Esophagus (tissue), 2 donors: ENCODE measurements around the gene CCL5. TPM values are rescaled to one million over a fixed set of nuclear protein-coding genes. Genes with fewer than 3 reads are reported as not detected.
A peak's percentile ranks its signal among the peaks of the same experiment; 100 is the strongest.

ENCODE experiments used
- H3K27ac ChIP-seq, 2 donors: one replicate each; pipeline ENCODE4 v1.5.1; 2013; ENCODE audit warnings: low read depth in 2 of 2, mild to moderate bottlenecking in 2 of 2, inconsistent platforms in 1 of 2, low read length in 1 of 2, moderate library complexity in 1 of 2
- H3K27me3 ChIP-seq, 2 donors: one replicate each; pipeline ENCODE4 v1.6.1; 2013; ENCODE audit warnings: low read length in 2 of 2, control low read depth in 1 of 2, mild to moderate bottlenecking in 1 of 2; ENCODE audit not compliant: insufficient read depth in 2 of 2, control insufficient read depth in 1 of 2
- H3K36me3 ChIP-seq, 2 donors: one replicate each; pipeline ENCODE4 v1.6.1; 2013; ENCODE audit warnings: low read length in 1 of 2; ENCODE audit not compliant: control insufficient read depth in 2 of 2, insufficient read depth in 2 of 2
- H3K4me1 ChIP-seq, 2 donors: one replicate each; pipeline ENCODE4 v1.6.1; 2013; ENCODE audit warnings: low read length in 1 of 2; ENCODE audit not compliant: control insufficient read depth in 2 of 2, insufficient read depth in 2 of 2
- H3K4me3 ChIP-seq, 2 donors: one replicate each; pipeline ENCODE4 v1.5.1; 2013; ENCODE audit warnings: low read length in 2 of 2, mild to moderate bottlenecking in 2 of 2, low read depth in 1 of 2, moderate library complexity in 1 of 2
- H3K9me3 ChIP-seq, 2 donors: one replicate each; pipeline ENCODE4 v1.6.1; 2013; ENCODE audit warnings: mild to moderate bottlenecking in 2 of 2, low read depth in 1 of 2, low read length in 1 of 2, moderate library complexity in 1 of 2; ENCODE audit not compliant: control insufficient read depth in 2 of 2, insufficient read depth in 1 of 2
- WGBS, 2 donors: extraction: QIAGEN DNeasy Blood & Tissue Kit; methylation state at CpG; one replicate each; pipeline ENCODE4 v1.1.7; 2013; 5-methylcytosine and 5-hydroxymethylcytosine counted together
- polyA plus RNA-seq, 2 donors: library from polyadenylated mRNA; stranded (reverse); fragments of 200-250 nt; gene quantifications; one replicate each; pipeline ENCODE4 v1.2.3, GENCODE V29; 2013
- donor health status: healthy with polysubstance abuse.
- donor health status: Bipolar disorder and iron deficiency.

CCL5 gene
- polyA plus RNA-seq, 2 donors: 6.3 to 6.9 TPM

DNA sequence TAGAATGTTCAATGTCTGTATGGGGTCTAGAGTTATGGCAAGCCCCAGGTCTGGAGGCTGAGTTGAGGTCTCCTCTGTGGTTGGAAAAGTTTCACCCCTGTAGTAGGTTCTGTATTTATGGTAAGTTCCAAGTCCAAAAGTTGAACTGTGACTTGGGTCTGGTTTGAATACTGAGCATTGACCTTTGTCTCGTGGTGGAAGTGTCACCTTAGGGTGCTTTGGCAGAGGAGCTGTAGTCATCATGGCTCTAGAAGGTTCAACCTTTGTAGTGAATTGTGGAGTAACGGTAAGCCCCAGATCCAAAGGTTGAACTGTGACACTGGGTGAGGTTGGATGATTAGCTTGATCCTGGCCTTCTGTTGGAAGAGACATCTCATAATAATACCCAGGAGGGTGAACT lies 32.8 kb upstream of the CCL5 start:
- Histone ChIP-seq H3K4me3 (no peak overlapping the region), H3K27ac (no peak overlapping the region)
- 71 to 82% methylated on average over 2 of the region's 2 CpGs for WGBS, 2 donors

GRCh38 chr17:35912339-35912912 lies 32.3 kb upstream of the CCL5 start:
- no peak overlapping the region for H3K27ac ChIP-seq
- H3K4me3 ChIP-seq: no peak overlapping the region
- H3K27me3 ChIP-seq: no peaks in the 10 kb centered on the region
- H3K9me3 ChIP-seq: no peaks in the 10 kb centered on the region
- no peaks in the 10 kb centered on the region for H3K36me3 ChIP-seq
- no peaks in the 10 kb centered on the region for H3K4me1 ChIP-seq
- 97% methylated on average over 3 of the region's 3 CpGs for WGBS, 2 donors

More for the DNA sequence above, 32.8 kb upstream of the CCL5 start:
- Histone ChIP-seq H3K9me3 (no peaks in the 10 kb centered on the region), H3K4me1 (no peaks in the 10 kb centered on the region), H3K27me3 (no peaks in the 10 kb centered on the region), H3K36me3 (no peaks in the 10 kb centered on the region)

DNA sequence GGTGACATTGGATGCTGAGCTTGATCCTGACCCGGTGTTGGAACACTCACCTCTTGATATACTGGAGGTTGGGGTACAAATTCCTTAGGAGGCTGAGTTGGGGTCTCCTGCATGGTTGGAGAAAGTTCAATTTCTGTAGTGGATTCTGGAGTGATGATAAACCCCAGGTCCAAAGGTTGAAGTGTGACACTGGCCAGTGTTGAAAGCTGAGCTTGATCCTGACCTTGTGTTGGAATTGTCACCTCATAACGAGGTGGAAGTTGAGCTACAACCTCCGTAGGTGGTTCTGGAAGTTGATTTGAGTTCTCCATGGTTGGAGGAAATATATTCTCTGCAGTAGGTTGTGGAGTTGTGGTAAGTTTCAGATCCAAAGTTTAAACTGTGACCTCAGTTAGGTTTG lies 29.2 kb upstream of the CCL5 start:
- H3K9me3 ChIP-seq: no peaks in the 10 kb centered on the region
- no peak overlapping the region for H3K27ac ChIP-seq
- no peak overlapping the region for H3K4me3 ChIP-seq
- H3K36me3 ChIP-seq: no peaks in the 10 kb centered on the region
- no peaks in the 10 kb centered on the region for H3K4me1 ChIP-seq
- 82 to 87% methylated on average over 3 of the region's 3 CpGs for WGBS, 2 donors
- H3K27me3 ChIP-seq: no peaks in the 10 kb centered on the region

- no peaks in the 10 kb centered on the region for H3K4me1 ChIP-seq
- H3K4me3 ChIP-seq: no peak overlapping the region
- no peaks in the 10 kb centered on the region for H3K27me3 ChIP-seq
- no peak overlapping the region for H3K27ac ChIP-seq
- H3K36me3 ChIP-seq: no peaks in the 10 kb centered on the region
- H3K9me3 ChIP-seq: no peaks in the 10 kb centered on the region
- WGBS, 2 donors: 77 to 82% methylated on average over 5 of the region's 5 CpGs
These were observed 27.5 kb upstream of the CCL5 start for GRCh38 chr17:35907691-35908090.

DNA sequence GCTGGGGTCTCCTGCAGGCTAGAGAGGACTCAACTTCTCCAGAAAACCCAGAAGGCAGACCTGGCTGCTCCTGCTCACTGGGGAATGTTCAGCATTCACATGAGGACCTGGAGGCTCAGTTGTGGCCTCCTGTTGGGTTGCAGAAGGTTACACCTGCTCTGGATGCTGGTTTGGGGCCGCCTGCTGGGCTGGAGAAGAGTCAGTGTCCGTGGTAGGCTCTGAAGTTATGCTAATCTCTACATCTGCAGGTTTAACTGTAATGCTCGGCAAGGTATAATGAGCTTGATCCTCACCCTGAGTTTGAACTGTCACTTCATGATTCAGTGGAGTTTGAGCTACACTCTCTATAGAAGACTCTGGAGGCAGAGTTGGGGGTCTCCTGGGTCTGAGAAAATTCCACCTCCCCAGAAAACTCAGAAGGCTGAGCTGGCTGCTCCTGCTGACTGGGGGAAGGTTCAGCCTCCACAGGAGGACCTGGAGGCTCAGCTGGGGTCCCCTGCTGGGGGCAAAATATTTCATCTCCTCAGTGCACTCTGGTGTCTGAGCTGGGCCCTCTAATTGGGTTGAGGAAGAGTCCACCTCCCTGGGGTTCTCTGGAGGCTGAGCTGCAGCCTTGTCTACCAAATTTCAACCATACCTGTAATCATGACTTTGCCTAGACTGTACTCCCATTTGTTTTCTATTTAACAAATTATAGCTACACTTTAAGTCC lies 26.9 kb upstream of the CCL5 start:
- Histone ChIP-seq H3K9me3 (no peaks in the 10 kb centered on the region), H3K27ac (no peak overlapping the region), H3K27me3 (no peaks in the 10 kb centered on the region), H3K36me3 (no peaks in the 10 kb centered on the region), H3K4me3 (no peak overlapping the region), H3K4me1 (no peaks in the 10 kb centered on the region)
- WGBS, 2 donors: 66 to 78% methylated on average over 3 of the region's 3 CpGs

- no peaks in the 10 kb centered on the region for H3K4me1 ChIP-seq
- no peak overlapping the region for H3K27ac ChIP-seq
- H3K36me3 ChIP-seq: no peaks in the 10 kb centered on the region
- WGBS, 2 donors: 90 to 91% methylated on average over 5 of the region's 5 CpGs
- no peaks in the 10 kb centered on the region for H3K9me3 ChIP-seq
- no peak overlapping the region for H3K4me3 ChIP-seq
- H3K27me3 ChIP-seq: no peaks in the 10 kb centered on the region
These were observed 26.2 kb upstream of the CCL5 start for GRCh38 chr17:35906191-35906925.

- H3K4me3 ChIP-seq: no peak overlapping the region
- no peak overlapping the region for H3K27ac ChIP-seq
- WGBS, 2 donors: 88 to 93% methylated on average over 5 of the region's 5 CpGs
- no peaks in the 10 kb centered on the region for H3K27me3 ChIP-seq
- H3K36me3 ChIP-seq: no peaks in the 10 kb centered on the region
- peaks cover 0 to 6% of the 10 kb centered on the region in 2 donors for H3K4me1 ChIP-seq
- no peaks in the 10 kb centered on the region for H3K9me3 ChIP-seq
These were observed 23.3 kb upstream of the CCL5 start for GRCh38 chr17:35903451-35903850.

- 86 to 93% methylated on average over 9 of the region's 9 CpGs for WGBS, 2 donors
- no peak overlapping the region for H3K27ac ChIP-seq
These were observed 21.5 kb upstream of the CCL5 start for GRCh38 chr17:35901631-35902175.

DNA sequence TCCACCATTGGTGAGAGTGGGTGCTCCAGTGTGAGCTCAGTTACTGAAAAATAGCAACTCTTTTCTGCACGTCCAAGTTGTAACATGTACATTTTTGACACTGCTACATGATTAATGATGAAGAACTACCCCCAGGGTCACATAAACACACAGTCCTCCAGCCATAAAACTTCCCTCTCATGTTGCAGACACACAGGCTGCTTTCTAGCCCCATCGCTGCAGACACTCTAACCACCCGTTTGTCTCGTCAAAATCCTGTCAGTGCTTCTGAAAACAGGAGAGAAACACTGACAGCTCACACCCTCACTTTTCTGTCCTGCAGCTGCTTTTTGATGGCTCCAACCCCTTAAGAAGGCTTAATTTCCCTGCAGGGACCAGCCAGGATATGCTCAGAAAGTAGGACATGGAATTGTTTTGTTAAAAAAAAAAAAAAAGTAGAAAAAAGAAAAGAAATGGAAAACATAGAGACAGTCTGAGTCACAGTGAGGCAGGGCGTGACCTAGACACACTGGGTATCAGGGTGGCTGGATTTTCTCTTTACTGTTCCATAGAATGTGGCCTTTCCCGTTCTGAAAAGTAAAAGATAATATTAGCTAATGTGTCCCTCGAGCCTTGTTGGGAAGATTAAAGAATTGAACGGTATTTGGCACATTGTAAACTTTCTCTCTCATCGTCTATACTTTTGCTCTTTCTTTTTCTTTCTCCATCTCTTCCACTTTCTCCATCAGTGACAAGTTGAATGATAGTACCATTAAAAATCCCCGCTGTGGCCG lies 20.7 kb upstream of the CCL5 start:
- Histone ChIP-seq H3K27me3 (no peaks in the 10 kb centered on the region), H3K9me3 (no peaks in the 10 kb centered on the region), H3K4me3 (no peak overlapping the region), H3K27ac (peak overlapping the region in 1 of 2 donors; percentile 44), H3K36me3 (no peaks in the 10 kb centered on the region), H3K4me1 (peaks cover 0 to 8% of the 10 kb centered on the region in 2 donors)
- WGBS, 2 donors: 32 to 52% methylated on average over 11 of the region's 11 CpGs

More at GRCh38 chr17:35901631-35902175, 21.5 kb upstream of the CCL5 start:
- H3K9me3 ChIP-seq: no peaks in the 10 kb centered on the region
- no peaks in the 10 kb centered on the region for H3K27me3 ChIP-seq
- peaks cover 0 to 6% of the 10 kb centered on the region in 2 donors for H3K4me1 ChIP-seq
- no peaks in the 10 kb centered on the region for H3K36me3 ChIP-seq
- no peak overlapping the region for H3K4me3 ChIP-seq
